Progenitor cell of endocrine pancreas (in vitro differentiated cells): ENCODE measurements around the gene TMEM132A. TPM values are rescaled to one million over a fixed set of nuclear protein-coding genes. Genes with fewer than 3 reads are reported as not detected.

Experiments used
- DNase-seq: peaks from one replicate; pipeline ENCODE4 v3.0.0; 2021; ENCODE audit warnings: low spot score; ENCODE audit not compliant: unreplicated experiment
- H3K27ac Mint-ChIP-seq: 2 replicates; pipeline ENCODE4 v1.8.0; 2021; ENCODE audit warnings: mild to moderate bottlenecking, moderate library complexity, mixed read lengths
- H3K27me3 Mint-ChIP-seq: 2 replicates; pipeline ENCODE4 v1.8.0; 2021; ENCODE audit warnings: mixed read lengths
- H3K36me3 Mint-ChIP-seq: 2 replicates; pipeline ENCODE4 v1.8.0; 2022; ENCODE audit warnings: mixed read lengths; ENCODE audit not compliant: insufficient read depth
- H3K4me1 Mint-ChIP-seq: 2 replicates; pipeline ENCODE4 v1.8.0; 2021; ENCODE audit warnings: low read depth, mixed read lengths
- H3K4me3 Mint-ChIP-seq: 2 replicates; pipeline ENCODE4 v1.8.0; 2021; ENCODE audit warnings: low read depth, mild to moderate bottlenecking, moderate library complexity, mixed read lengths
- H3K9me3 Mint-ChIP-seq: 2 replicates; pipeline ENCODE4 v1.8.0; 2021; ENCODE audit warnings: low read depth, mixed read lengths
- CTCF ChIP-seq: fragments of 200-600 bp; sonication (generic); IDR thresholded peaks from one replicate; pipeline ENCODE4 v1.5.0; 2021; ENCODE audit warnings: antibody characterized with exemption, mild to moderate bottlenecking; ENCODE audit not compliant: unreplicated experiment
- total RNA-seq: library from RNA; stranded (reverse); gene quantifications from 2 replicates; pipeline ENCODE4 v1.2.1, GENCODE V29; 2021

TMEM132A gene
- total RNA-seq, 1 donor from 2014 or later: 292 TPM

- no peak for TF ChIP-seq CTCF
- DNase-seq: no peak
- no peaks in the 10 kb centered on the region for H3K27me3 Mint-ChIP-seq
- peaks cover 21% of the 10 kb centered on the region for H3K4me1 Mint-ChIP-seq
- no peak overlapping the region for H3K4me3 Mint-ChIP-seq
- no peaks in the 10 kb centered on the region for H3K9me3 Mint-ChIP-seq
- no peak overlapping the region for H3K27ac Mint-ChIP-seq
- H3K36me3 Mint-ChIP-seq: peaks cover 5% of the 10 kb centered on the region
Measured at GRCh38 chr11:60916669-60917206, 7.5 kb upstream of the TMEM132A start.

GRCh38 chr11:60917267-60917666, 7.0 kb upstream of the TMEM132A start:
- no peak overlapping the region for H3K27ac Mint-ChIP-seq
- H3K27me3 Mint-ChIP-seq: no peaks in the 10 kb centered on the region
- H3K36me3 Mint-ChIP-seq: peaks cover 7% of the 10 kb centered on the region
- TF ChIP-seq CTCF: no peak
- H3K4me1 Mint-ChIP-seq: peaks cover 21% of the 10 kb centered on the region
- H3K9me3 Mint-ChIP-seq: no peaks in the 10 kb centered on the region
- no peak overlapping the region for H3K4me3 Mint-ChIP-seq
- DNase-seq: no peak

GRCh38 chr11:60918251-60918938, 5.9 kb upstream of the TMEM132A start:
- Mint-ChIP-seq H3K4me3 (no peak overlapping the region), H3K4me1 (peaks cover 19% of the 10 kb centered on the region), H3K9me3 (no peaks in the 10 kb centered on the region), H3K36me3 (peaks cover 10% of the 10 kb centered on the region), H3K27me3 (no peaks in the 10 kb centered on the region), H3K27ac (no peak overlapping the region)
- no peak for TF ChIP-seq CTCF
- DNase-seq: no peak

GRCh38 chr11:60918939-60919265, 5.4 kb upstream of the TMEM132A start:
- Mint-ChIP-seq H3K9me3 (no peaks in the 10 kb centered on the region), H3K27me3 (no peaks in the 10 kb centered on the region), H3K27ac (no peak overlapping the region), H3K36me3 (peaks cover 10% of the 10 kb centered on the region), H3K4me3 (no peak overlapping the region), H3K4me1 (peaks cover 15% of the 10 kb centered on the region)
- DNase-seq: no peak
- TF ChIP-seq CTCF: no peak

- DNase-seq: no peak
- Mint-ChIP-seq H3K27ac (no peak overlapping the region), H3K9me3 (no peaks in the 10 kb centered on the region), H3K4me1 (peaks cover 16% of the 10 kb centered on the region), H3K27me3 (no peaks in the 10 kb centered on the region), H3K36me3 (peaks cover 10% of the 10 kb centered on the region), H3K4me3 (no peak overlapping the region)
- TF ChIP-seq CTCF: no peak
Measured at GRCh38 chr11:60919320-60919719, 4.9 kb upstream of the TMEM132A start.
